PC-9 (cell line): ENCODE data around the gene DNTT. TPM values are rescaled to one million over a fixed set of nuclear protein-coding genes. Genes with fewer than 3 reads are reported as not detected.

Source experiments
- BruUV-seq: library from RNA; stranded (reverse); fragments of 400-500 nt; replicated peaks from 2 replicates; lab custom pipeline; 2021; lab: Mats Ljungman, UMichigan
- CTCF ChIA-PET: fragments of 300-600 bp; sonication (Branson Sonifier 250); formaldehyde crosslinking; loops from one replicate; lab custom pipeline; 2022; ENCODE audit warnings: antibody characterized with exemption; lab: Charles Lee
- POLR2A ChIA-PET: fragments of 300-600 bp; sonication (Branson Sonifier 250); formaldehyde crosslinking; loops from one replicate; lab custom pipeline; 2022; ENCODE audit warnings: antibody characterized with exemption; ENCODE audit not compliant: unreplicated experiment; lab: Charles Lee
- DNase-seq, 2 experiments: peaks; one replicate each; pipeline versions ENCODE4 v3.0.0 to v3.0.0-alpha.2; 2015 to 2022; ENCODE audit warnings: mixed read lengths in 1 of 2
- H2AFZ ChIP-seq: fragments of 200-600 bp; sonication (generic); 2 replicates; pipeline ENCODE4 v1.8.1; 2017; ENCODE audit warnings: antibody characterized with exemption
- H3F3A ChIP-seq: fragments of 200-600 bp; sonication (generic); 2 replicates; pipeline ENCODE4 v1.8.1; 2017; ENCODE audit warnings: antibody characterized with exemption, mild to moderate bottlenecking, low read depth; ENCODE audit not compliant: insufficient read depth
- H3K27ac ChIP-seq: fragments of 200-600 bp; sonication (generic); 2 replicates; pipeline ENCODE4 v1.6.1; 2016; ENCODE audit warnings: mixed run types
- H3K27me3 ChIP-seq: fragments of 200-600 bp; sonication (generic); 2 replicates; pipeline ENCODE4 v1.6.1; 2016; ENCODE audit warnings: low read depth, mixed run types; ENCODE audit not compliant: insufficient read depth
- H3K36me3 ChIP-seq: fragments of 200-600 bp; sonication (generic); 2 replicates; pipeline ENCODE4 v1.6.1; 2016; ENCODE audit warnings: low read depth, mixed run types
- H3K4me1 ChIP-seq: fragments of 200-600 bp; sonication (generic); replicated peaks from 2 replicates; pipeline ENCODE4 v1.6.1; 2016; ENCODE audit warnings: mixed run types; ENCODE audit not compliant: insufficient read depth
- H3K4me2 ChIP-seq: fragments of 200-600 bp; sonication (generic); 2 replicates; pipeline ENCODE4 v1.6.1; 2017; ENCODE audit warnings: mixed run types
- H3K4me3 ChIP-seq: fragments of 200-600 bp; sonication (generic); 2 replicates; pipeline ENCODE4 v1.6.1; 2016; ENCODE audit warnings: mixed run types
- H3K79me2 ChIP-seq: fragments of 200-600 bp; sonication (generic); 2 replicates; pipeline ENCODE4 v1.6.1; 2017; ENCODE audit warnings: low read depth, mixed run types
- H3K9me2 ChIP-seq: fragments of 200-600 bp; sonication (generic); 2 replicates; pipeline ENCODE4 v1.8.1; 2017; ENCODE audit warnings: mild to moderate bottlenecking; ENCODE audit not compliant: insufficient read depth
- H3K9me3 ChIP-seq: fragments of 200-600 bp; sonication (generic); 2 replicates; pipeline ENCODE4 v1.8.1; 2016; ENCODE audit warnings: low read depth; ENCODE audit not compliant: insufficient read depth
- H4K20me1 ChIP-seq: fragments of 200-600 bp; sonication (generic); 2 replicates; pipeline ENCODE4 v1.8.1; 2017; ENCODE audit not compliant: insufficient read depth
- EZH2 ChIP-seq: fragments of 200-600 bp; sonication (generic); IDR thresholded peaks from 2 replicates; pipeline ENCODE4 v1.8.0; 2017; ENCODE audit warnings: antibody characterized with exemption, low read depth
- intact Hi-C: fragments of 100-400 bp; cut with micrococcal nuclease; formaldehyde crosslinking; loops from one replicate; pipeline ENCODE4 v1.10.0; 2022; ENCODE audit not compliant: unreplicated experiment
- total RNA-seq: library from RNA; stranded (reverse); gene quantifications from 2 replicates; pipeline ENCODE4 v1.2.3, GENCODE V29; 2021
- TF ChIP-seq, protein P1 (sequence below): fragments of 200-600 bp; sonication (generic); conservative IDR thresholded peaks from 2 replicates; pipeline ENCODE4 v1.6.1; 2017; ENCODE audit warnings: mixed run types, antibody characterized with exemption, mild to moderate bottlenecking, moderate library complexity

DNTT gene
- total RNA-seq, 1 experiment from 2014 or later = not detected

DNA sequence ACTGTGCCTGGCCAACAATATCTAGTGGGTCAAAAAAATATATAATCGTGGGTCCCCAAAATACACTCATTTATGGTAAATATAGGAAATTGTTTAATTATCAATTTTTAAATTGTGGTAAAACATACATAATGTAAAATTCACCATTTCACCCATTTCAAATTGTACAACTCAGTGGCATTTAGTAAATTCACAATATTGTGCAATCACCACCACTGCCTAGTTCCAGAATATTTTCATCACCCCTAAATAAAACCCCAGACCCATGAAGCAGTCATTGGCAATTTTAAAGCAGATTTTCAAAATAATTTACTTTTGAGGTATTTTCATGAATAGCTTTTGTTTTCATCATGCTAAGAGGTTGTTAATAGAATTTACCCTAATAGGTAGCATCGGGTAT, 43.1 kb upstream of the DNTT start:
- Histone ChIP-seq H3K36me3 (no peaks in the 10 kb centered on the region), H3F3A (no peaks in the 10 kb centered on the region), H3K27ac (no peak overlapping the region), H3K9me3 (no peaks in the 10 kb centered on the region), H3K4me1 (no peaks in the 10 kb centered on the region), H3K27me3 (no peaks in the 10 kb centered on the region), H3K9me2 (no peaks in the 10 kb centered on the region), H4K20me1 (no peaks in the 10 kb centered on the region), H2AFZ (no peak overlapping the region), H3K79me2 (no peaks in the 10 kb centered on the region), H3K4me2 (no peak overlapping the region), H3K4me3 (no peak overlapping the region)
- CTCF ChIA-PET = no interaction called here
- DNase-seq = no peak
- no TSS peak for BruUV-seq
- POLR2A ChIA-PET = no interaction called here
- intact Hi-C loops = no loop called here
- no peak for TF ChIP-seq EZH2
- TF ChIP-seq, protein P1, sequence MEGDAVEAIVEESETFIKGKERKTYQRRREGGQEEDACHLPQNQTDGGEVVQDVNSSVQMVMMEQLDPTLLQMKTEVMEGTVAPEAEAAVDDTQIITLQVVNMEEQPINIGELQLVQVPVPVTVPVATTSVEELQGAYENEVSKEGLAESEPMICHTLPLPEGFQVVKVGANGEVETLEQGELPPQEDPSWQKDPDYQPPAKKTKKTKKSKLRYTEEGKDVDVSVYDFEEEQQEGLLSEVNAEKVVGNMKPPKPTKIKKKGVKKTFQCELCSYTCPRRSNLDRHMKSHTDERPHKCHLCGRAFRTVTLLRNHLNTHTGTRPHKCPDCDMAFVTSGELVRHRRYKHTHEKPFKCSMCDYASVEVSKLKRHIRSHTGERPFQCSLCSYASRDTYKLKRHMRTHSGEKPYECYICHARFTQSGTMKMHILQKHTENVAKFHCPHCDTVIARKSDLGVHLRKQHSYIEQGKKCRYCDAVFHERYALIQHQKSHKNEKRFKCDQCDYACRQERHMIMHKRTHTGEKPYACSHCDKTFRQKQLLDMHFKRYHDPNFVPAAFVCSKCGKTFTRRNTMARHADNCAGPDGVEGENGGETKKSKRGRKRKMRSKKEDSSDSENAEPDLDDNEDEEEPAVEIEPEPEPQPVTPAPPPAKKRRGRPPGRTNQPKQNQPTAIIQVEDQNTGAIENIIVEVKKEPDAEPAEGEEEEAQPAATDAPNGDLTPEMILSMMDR = no peak

DNA sequence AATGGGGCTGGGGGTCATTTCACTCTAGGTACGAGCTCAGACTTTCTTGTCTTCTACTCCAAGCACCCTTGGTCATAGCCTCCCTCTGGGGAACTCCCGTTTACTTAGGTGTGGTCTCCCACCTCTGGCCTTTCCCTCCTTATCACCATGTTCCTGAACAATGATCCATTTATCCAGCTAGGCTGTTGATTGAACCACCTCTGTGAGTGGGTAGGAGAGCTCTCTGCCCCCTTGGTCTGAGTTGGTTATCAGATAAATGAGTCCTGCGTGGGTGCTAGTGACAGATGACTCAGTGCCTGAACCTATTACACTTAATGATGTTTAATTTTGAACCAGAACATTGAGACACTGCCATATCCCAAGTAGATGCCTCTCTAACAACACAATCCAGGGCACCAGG, 42.3 kb upstream of the DNTT start:
- no peaks in the 10 kb centered on the region for H3K79me2 ChIP-seq
- H3K4me1 ChIP-seq = no peaks in the 10 kb centered on the region
- H3K4me2 ChIP-seq = no peak overlapping the region
- intact Hi-C loops = no loop called here
- DNase-seq = no peak
- BruUV-seq = no TSS peak
- no peak overlapping the region for H3K4me3 ChIP-seq
- H3K27me3 ChIP-seq = no peaks in the 10 kb centered on the region
- H4K20me1 ChIP-seq = no peaks in the 10 kb centered on the region
- H3K27ac ChIP-seq = no peak overlapping the region
- H3K9me2 ChIP-seq = no peaks in the 10 kb centered on the region
- TF ChIP-seq, protein P1 = no peak
- TF ChIP-seq EZH2 = no peak
- no peaks in the 10 kb centered on the region for H3F3A ChIP-seq
- no peaks in the 10 kb centered on the region for H3K36me3 ChIP-seq
- CTCF ChIA-PET = no interaction called here
- H2AFZ ChIP-seq = no peak overlapping the region
- POLR2A ChIA-PET = no interaction called here
- H3K9me3 ChIP-seq = no peaks in the 10 kb centered on the region

DNA sequence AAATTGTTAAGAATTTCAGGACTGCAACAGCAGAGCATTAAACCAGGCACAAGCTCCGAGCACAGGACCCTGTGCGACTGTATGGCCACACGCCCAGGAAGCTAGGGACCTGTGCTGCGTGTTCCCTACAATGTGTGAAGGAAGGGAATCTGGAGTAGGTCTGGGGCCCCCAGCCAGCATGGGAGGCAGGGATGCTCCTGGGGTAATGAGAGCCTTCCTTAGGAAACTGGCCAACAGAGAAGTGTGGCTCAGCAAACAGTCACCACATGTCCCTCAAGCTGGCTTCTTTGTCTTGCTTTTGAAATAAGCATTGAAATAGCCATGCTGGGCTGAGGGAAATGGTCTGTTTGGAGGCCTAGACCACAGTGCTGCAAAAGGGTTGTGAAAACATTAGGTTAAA, 41.1 kb upstream of the DNTT start:
- no peak for DNase-seq
- H3K36me3 ChIP-seq = no peaks in the 10 kb centered on the region
- no peak overlapping the region for H3K4me2 ChIP-seq
- H3K9me2 ChIP-seq = no peaks in the 10 kb centered on the region
- BruUV-seq = no TSS peak
- no peak overlapping the region for H3K4me3 ChIP-seq
- no peaks in the 10 kb centered on the region for H3K27me3 ChIP-seq
- no peaks in the 10 kb centered on the region for H4K20me1 ChIP-seq
- TF ChIP-seq, protein P1 = no peak
- no peak for TF ChIP-seq EZH2
- H3K9me3 ChIP-seq = no peaks in the 10 kb centered on the region
- no peaks in the 10 kb centered on the region for H3K4me1 ChIP-seq
- intact Hi-C loops = no loop called here
- H3K27ac ChIP-seq = no peak overlapping the region
- H3K79me2 ChIP-seq = no peaks in the 10 kb centered on the region
- H3F3A ChIP-seq = no peaks in the 10 kb centered on the region
- ChIA-PET POLR2A (no interaction called here), CTCF (no interaction called here)
- H2AFZ ChIP-seq = no peak overlapping the region
